Germinal center (tissue), 1 donor: ENCODE data around the gene ZNF25.
"Not testable (repeated sequence)": the region's sequence is repeated elsewhere in the genome, so short reads cannot be mapped to it uniquely, and the experiment has no call there.

Experiments used
- DNase-seq: peaks from one replicate; pipeline ENCODE4 v3.0.0; 2012; ENCODE audit warnings: mixed read lengths, low spot score

Gene ZNF25

DNA sequence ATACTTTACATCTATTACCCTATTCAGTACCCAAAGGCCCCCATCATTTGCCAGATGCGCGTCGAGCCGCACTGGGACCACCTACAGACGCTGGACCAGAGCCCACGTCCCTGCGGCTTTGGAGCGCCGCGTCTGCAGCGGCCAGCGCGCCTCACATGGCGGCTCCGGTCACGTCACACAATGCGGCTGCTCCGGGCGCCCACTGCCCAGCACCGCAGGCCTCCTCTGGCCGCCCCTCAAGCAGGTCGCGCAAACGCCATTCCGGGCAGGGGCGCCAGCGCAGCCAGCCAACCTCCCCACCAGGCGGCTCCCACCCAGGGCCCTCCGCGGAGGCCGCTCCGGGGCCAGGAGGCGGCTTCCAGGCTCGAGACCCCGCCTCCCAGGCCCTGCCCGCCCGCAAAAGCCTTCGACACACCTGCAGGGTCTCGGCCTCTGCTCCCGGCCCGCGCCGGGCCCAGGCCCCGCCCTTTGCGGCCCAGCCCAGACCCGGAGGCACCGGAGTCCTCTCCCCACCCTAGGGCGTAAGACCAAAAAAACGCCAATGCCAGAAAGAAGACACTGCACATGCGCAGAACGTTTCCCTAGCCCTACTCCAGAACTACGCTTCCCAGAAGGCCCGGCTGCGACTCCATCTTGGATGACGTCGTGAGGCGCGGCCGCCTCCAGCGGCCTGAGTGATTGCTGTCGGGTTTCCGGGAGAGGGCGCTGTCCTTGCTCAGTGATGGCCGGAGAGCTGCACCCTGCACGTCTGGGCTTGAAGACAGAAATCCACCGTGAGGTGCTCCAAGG, at the start of gene ZNF25:
TSS of gene ZNF25 (minus strand) at position 557 of the 789 bp plus-strand sequence. CDS start 4,925 bp downstream, outside the sequence.
- DNase-seq = peak; percentile 97

GRCh38 chr10:38025283-38025682, 48.8 kb upstream of the ZNF25 start:
- DNase-seq = no peak

DNA sequence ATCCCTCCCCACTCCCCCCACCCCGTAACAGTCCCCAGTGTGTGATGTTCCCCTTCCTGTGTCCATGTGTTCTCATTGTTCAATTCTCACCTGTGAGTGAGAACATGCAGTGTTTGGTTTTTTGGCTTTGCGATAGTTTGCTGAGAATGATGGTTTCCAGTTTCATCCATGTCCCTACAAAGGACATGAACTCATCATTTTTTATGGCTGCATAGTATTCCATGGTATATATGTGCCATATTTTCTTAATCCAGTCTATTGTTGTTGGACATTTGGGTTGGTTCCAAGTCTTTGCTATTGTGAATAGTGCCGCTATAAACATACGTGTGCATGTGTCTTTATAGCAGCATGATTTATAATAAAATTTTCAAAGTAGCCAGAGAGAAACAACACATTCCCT, 42.7 kb upstream of the ZNF25 start:
- DNase-seq = not testable (repeated sequence)

GRCh38 chr10:38016354-38016753, 39.9 kb upstream of the ZNF25 start:
- no peak for DNase-seq

- DNase-seq = peak; percentile 90
These were observed 33.9 kb upstream of the ZNF25 start, which contains the start of gene ZNF33A for GRCh38 chr10:38010119-38010903. Gene ZNF33A, plus strand, starts transcription at chr10:38010675. Its CDS starts 1,667 bp downstream, at chr10:38012342.

GRCh38 chr10:38007991-38008390, 31.5 kb upstream of the ZNF25 start:
- no peak for DNase-seq

DNA sequence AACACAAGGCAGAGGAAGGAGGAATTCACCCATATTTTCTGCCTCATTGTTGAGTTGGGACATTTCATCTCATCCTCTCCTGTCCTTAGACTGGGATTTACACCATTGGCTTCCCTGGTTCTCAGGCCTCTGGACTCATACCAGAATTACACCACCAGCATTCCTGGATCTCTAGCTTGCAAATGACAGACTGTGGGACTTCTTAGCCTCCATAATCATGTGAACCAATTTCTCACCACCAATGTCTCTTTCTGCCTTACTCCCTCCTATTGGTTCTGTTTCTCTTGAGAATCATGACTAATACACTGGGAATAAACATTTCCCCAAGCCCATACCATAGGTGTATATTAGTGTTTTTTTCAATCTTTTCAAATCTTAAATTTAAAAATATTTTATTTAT, 31.1 kb upstream of the ZNF25 start:
- no peak for DNase-seq

DNA sequence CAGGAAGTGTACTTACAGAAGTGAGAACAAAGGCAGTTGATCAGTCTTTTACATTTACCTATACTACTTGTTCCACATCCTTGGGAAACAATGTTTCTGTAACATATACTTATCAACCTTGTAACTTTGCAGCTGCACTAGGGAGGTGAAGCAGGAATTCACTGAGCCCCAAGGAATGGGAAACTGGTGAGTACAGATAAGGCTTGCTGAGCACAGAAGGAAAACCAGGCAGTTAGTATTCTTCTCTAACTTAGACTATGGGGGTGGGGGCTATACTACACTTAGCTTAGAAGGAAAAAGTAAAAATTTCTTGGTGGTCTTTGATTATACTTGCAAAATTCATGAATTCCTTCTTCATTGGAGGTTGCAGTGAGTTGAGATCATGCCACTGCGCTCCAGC, 27.1 kb upstream of the ZNF25 start:
- no peak for DNase-seq

DNA sequence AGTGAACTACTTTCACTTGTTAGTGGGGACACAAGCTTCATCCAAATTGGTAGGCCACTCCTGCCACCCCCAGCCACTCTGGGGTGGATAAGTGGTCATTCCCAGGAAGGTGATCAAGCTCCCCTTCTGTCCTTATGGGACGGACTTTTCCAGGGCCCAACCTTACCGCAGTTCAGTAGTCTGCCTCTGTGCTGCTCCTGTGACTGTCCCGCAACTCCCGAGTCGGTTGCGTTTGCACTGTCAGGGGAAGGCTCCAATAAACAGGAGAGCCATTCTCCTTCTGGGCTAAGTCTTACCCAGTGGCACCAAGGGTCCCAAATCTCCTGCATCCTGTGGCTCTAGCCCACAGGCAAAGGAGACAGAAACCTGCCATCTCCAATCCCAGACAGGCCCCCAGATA, 26.6 kb upstream of the ZNF25 start:
- no peak for DNase-seq

DNA sequence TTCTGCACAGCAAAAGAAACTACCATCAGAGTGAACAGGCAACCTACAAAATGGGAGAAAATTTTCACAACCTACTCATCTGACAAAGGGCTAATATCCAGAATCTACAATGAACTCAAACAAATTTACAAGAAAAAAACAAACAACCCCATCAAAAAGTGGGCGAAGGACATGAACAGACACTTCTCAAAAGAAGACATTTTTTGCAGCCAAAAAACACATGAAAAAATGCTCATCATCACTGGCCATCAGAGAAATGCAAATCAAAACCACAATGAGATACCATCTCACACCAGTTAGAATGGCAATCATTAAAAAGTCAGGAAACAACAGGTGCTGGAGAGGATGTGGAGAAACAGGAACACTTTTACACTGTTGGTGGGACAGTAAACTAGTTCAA, 24.0 kb upstream of the ZNF25 start:
- DNase-seq = not testable (repeated sequence)

GRCh38 chr10:37998920-37999319, 22.5 kb upstream of the ZNF25 start:
- DNase-seq = not testable (repeated sequence)

- DNase-seq = no peak
These were observed 15.6 kb upstream of the ZNF25 start for GRCh38 chr10:37992083-37992482.

- no peak for DNase-seq
These were observed 15.2 kb upstream of the ZNF25 start for GRCh38 chr10:37991655-37992054.

GRCh38 chr10:37976880-37977203, 395 bp upstream of the ZNF25 start:
- DNase-seq = no peak

DNA sequence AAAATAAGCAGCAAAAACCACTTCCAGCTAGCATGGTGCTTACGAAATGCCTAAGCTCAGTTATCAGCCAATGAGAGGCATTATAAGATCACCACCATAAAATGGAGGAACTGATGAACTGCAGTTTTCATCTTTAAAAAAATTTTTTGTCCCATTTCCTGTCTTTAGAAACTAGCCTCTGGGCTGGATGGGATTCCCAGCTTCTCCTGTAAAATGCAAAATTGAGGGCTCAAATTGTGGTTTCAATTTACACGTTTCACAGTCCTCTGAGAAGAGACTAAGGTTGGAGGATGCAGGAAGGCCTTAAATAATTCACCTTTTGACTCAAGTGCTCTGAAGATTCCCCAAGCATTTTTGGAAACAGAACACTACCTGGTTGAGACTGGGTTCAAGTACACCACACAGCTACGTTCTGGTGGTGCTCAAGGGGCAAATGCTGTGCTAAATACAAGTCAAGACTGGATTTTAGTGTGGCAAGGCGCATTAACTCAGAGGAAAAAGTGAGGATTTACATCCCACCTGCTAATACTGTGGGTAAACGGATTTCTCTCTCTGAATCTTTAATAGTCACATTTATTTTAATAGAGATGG, 951 bp downstream of the ZNF25 start:
- no peak for DNase-seq

GRCh38 chr10:37972396-37972795, 4.1 kb downstream of the ZNF25 start:
- DNase-seq = no peak

DNA sequence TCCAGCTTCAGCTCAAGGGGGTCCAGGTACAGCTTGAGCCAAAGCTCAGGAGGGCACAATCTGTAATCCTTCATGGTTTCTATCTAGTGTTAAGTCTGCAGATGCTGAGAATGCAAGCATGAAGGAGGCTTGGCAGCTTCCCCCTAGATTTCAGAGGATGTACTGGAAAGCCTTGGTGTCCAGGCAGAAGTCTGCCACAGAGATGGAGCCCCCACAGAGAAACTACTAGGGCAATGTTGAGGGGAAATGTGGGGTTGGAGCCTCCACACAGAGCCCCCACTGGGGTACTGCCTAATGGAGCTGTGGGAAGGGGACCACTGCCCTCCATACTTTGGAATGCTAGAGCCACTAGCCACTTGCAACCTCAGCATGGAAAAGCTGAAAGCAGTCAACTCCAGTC, 11.4 kb downstream of the ZNF25 start:
- no peak for DNase-seq

DNA sequence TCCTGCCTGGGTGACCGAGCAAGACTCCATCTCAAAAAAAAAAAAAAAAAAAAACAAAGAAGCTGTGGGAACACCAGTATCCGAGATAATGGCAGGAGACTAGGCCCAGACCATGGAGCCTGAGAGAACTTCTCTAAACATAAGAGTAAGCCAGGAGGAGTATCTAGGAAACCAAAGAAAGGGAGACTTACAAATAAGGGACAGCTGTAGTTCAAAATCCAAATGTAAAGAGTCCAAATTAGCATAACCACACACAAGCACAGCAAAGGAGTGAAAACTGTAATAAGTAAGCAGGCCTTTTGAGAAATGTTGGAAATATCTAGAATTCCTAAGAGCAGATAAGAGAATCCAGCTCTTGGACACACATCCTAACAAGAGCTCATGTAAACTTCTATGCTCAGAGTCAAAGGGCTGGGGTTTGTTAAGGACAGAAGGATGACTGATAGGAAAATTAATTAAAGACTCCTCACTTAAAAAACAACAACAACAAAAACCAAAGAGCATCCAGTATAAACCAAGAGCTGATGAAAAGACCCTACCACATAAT, 15.8 kb downstream of the ZNF25 start:
- DNase-seq = no peak

GRCh38 chr10:37957841-37958240, 18.6 kb downstream of the ZNF25 start:
- no peak for DNase-seq

DNA sequence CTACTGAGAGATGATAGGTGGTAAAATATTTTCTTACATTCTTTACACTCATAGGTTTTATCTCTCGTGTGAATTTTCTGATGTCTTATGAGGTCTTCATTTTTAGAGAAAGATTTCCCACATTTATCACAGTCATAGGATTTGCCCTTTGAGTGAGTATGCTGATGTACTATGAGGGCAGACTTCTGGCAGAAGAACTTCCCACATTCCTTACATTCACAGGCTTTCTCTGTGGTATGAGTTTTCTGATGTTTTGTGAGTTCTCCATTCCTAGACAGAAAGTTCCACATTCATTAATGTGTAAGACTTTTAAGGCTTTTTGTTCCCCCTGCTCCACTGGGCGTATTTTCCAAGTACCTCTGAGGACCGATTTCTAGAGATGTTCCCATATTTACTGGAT, 23.5 kb downstream of the ZNF25 start:
- no peak for DNase-seq

GRCh38 chr10:37952043-37952755, 24.2 kb downstream of the ZNF25 start:
- no peak for DNase-seq

- DNase-seq = no peak
These were observed 28.2 kb downstream of the ZNF25 start for GRCh38 chr10:37948210-37948609.
